Breast epithelium (tissue), 4 donors: Measurements from ENCODE around the gene TRAIP. TPM values are rescaled to one million over a fixed set of nuclear protein-coding genes. Genes with fewer than 3 reads are reported as not detected.
"Not testable (repeated sequence)": the region's sequence is repeated elsewhere in the genome, so short reads cannot be mapped to it uniquely, and the experiment has no call there.

Experiments
- DNase-seq, 2 donors: peaks; one replicate each; pipeline ENCODE4 v3.0.0-alpha.2; 2019; ENCODE audit warnings: low spot score in 2 of 2
- H3K27ac ChIP-seq, 2 donors: fragments of 200-600 bp; sonication (generic) in 1 of 2; one replicate each; pipeline ENCODE4 v1.5.1; 2016 to 2019; ENCODE audit warnings: mild to moderate bottlenecking in 1 of 2
- H3K27me3 ChIP-seq, 2 donors: fragments of 200-600 bp; sonication (generic) in 1 of 2; one replicate each; pipeline versions ENCODE4 v1.5.1 to v1.6.0; 2017 to 2019; ENCODE audit warnings: control low read depth in 1 of 2, mild to moderate bottlenecking in 1 of 2
- H3K36me3 ChIP-seq: fragments of 200-600 bp; one replicate; pipeline ENCODE4 v1.5.1; 2019
- H3K4me1 ChIP-seq, 2 donors: fragments of 200-600 bp; sonication (generic); one replicate each; pipeline ENCODE4 v1.5.1; 2016 to 2019; ENCODE audit warnings: control low read depth in 1 of 2
- H3K4me3 ChIP-seq, 3 donors: fragments of 200-600 bp; sonication (generic); 1 replicate in 2 of 3; 2 replicates in 1 of 3; pipeline ENCODE4 v1.5.1; 2016 to 2019; ENCODE audit warnings: mild to moderate bottlenecking in 3 of 3, moderate library complexity in 2 of 3
- H3K9me3 ChIP-seq, 2 donors: fragments of 200-600 bp; sonication (generic) in 1 of 2; one replicate each; pipeline ENCODE4 v1.5.1; 2016 to 2019; ENCODE audit warnings: control low read depth in 1 of 2
- CTCF ChIP-seq, 3 donors: fragments of 450-650 bp; IDR thresholded peaks; one replicate each; pipeline ENCODE4 v1.5.1; 2016 to 2017; ENCODE audit warnings: antibody characterized with exemption in 3 of 3, mild to moderate bottlenecking in 3 of 3, moderate library complexity in 3 of 3
- POLR2A ChIP-seq: fragments of 450-650 bp; IDR thresholded peaks from one replicate; pipeline ENCODE4 v1.6.1; 2016; ENCODE audit warnings: antibody characterized with exemption, mild to moderate bottlenecking, moderate library complexity
- POLR2AphosphoS5 ChIP-seq, 3 donors: sonication (generic); formaldehyde crosslinking; IDR thresholded peaks; one replicate each; pipeline ENCODE4 v1.6.1; 2017; ENCODE audit warnings: antibody characterized with exemption in 3 of 3
- intact Hi-C: fragments of 100-400 bp; cut with DNase I; formaldehyde crosslinking; loops from one replicate; pipeline ENCODE4 v1.15.1; 2023; ENCODE audit warnings: low total_unique reads
- total RNA-seq, 3 donors: library from RNA; depleted of rRNA; stranded (reverse); fragments of >200 nt; gene quantifications; one replicate each; pipeline ENCODE4 v1.1.0, GENCODE V29; 2016

TRAIP gene
- total RNA-seq, 3 donors from 2014 or later: 1.6 to 2.0 (median 1.9) TPM

GRCh38 chr3:49831341-49831740 is 25.0 kb downstream of the TRAIP start:
- TF ChIP-seq CTCF (IDR thresholded peaks at IDR 0.05) (no peak), POLR2A (no peak), POLR2AphosphoS5 (IDR thresholded peaks at IDR 0.05) (no peak)
- H3K27me3 ChIP-seq: no peaks in the 10 kb centered on the region
- no peak for DNase-seq
- H3K27ac ChIP-seq: no peak overlapping the region
- no peak overlapping the region for H3K4me3 ChIP-seq
- no peaks in the 10 kb centered on the region for H3K4me1 ChIP-seq
- no peaks in the 10 kb centered on the region for H3K36me3 ChIP-seq
- intact Hi-C loops: no loop called here
- no peaks in the 10 kb centered on the region for H3K9me3 ChIP-seq

GRCh38 chr3:49826016-49826415 is 30.3 kb downstream of the TRAIP start:
- TF ChIP-seq POLR2AphosphoS5 (IDR thresholded peaks at IDR 0.05) (no peak), CTCF (IDR thresholded peaks at IDR 0.05) (no peak), POLR2A (no peak)
- H3K9me3 ChIP-seq: no peaks in the 10 kb centered on the region
- H3K4me1 ChIP-seq: no peaks in the 10 kb centered on the region
- H3K4me3 ChIP-seq: no peak overlapping the region
- no peaks in the 10 kb centered on the region for H3K27me3 ChIP-seq
- DNase-seq: no peak
- intact Hi-C loops: no loop called here
- H3K27ac ChIP-seq: no peak overlapping the region
- H3K36me3 ChIP-seq: no peaks in the 10 kb centered on the region

GRCh38 chr3:49823131-49823530 is 33.2 kb downstream of the TRAIP start:
- DNase-seq, intact Hi-C loops, H3K4me1 ChIP-seq, H3K4me3 ChIP-seq, H3K27ac ChIP-seq, H3K27me3 ChIP-seq, H3K9me3 ChIP-seq, H3K36me3 ChIP-seq: not testable (repeated sequence)

- DNase-seq: peak in 1 of 2 donors; percentile 39
Measured at GRCh38 chr3:49813497-49814174, 42.7 kb downstream of the TRAIP start, which contains the start of gene UBA7. TSS of gene UBA7 (minus strand) at chr3:49813953. CDS start at chr3:49813787, 166 bp downstream.

GRCh38 chr3:49812916-49813496 is 43.4 kb downstream of the TRAIP start:
- TF ChIP-seq CTCF (IDR thresholded peaks at IDR 0.05) (no peak), POLR2AphosphoS5 (IDR thresholded peaks at IDR 0.05) (no peak), POLR2A (no peak)
- H3K27me3 ChIP-seq: no peaks in the 10 kb centered on the region
- DNase-seq: no peak
- peaks cover 5% of the 10 kb centered on the region for H3K36me3 ChIP-seq
- H3K9me3 ChIP-seq: no peaks in the 10 kb centered on the region
- peaks cover 0 to 14% of the 10 kb centered on the region in 2 donors for H3K4me1 ChIP-seq
- H3K27ac ChIP-seq: peak overlapping the region; percentile 83 to 84
- intact Hi-C loops: no loop called here
- H3K4me3 ChIP-seq: peak overlapping the region; percentile 47 to 72 (median 56)

More at GRCh38 chr3:49813497-49814174, 42.7 kb downstream of the TRAIP start, which contains the start of gene UBA7:
- Histone ChIP-seq H3K27ac (peak within 1 kb of the TSS; percentile 83 to 84), H3K9me3 (no peaks in the 10 kb centered on the region), H3K4me3 (peak within 1 kb of the TSS; percentile 47 to 72 (median 56)), H3K4me1 (peaks cover 0 to 14% of the 10 kb centered on the region in 2 donors), H3K27me3 (no peaks in the 10 kb centered on the region), H3K36me3 (peaks cover 5% of the 10 kb centered on the region)
- peak in 2 of 3 donors; percentile 29 to 45 for TF ChIP-seq POLR2AphosphoS5 (IDR thresholded peaks at IDR 0.05)
- no peak for TF ChIP-seq CTCF (IDR thresholded peaks at IDR 0.05)
- intact Hi-C loops: no loop called here
